WERI-Rb-1 (cell line): Measurements from ENCODE around the gene ARHGEF39.

Experiments used
- DNase-seq: peaks from one replicate; pipeline ENCODE4 v3.0.0-alpha.2; 2020
- H3K27ac ChIP-seq: fragments of 250-450 bp; sonication (Bioruptor Pico); 2 replicates; pipeline ENCODE4 v1.5.1; 2020; ENCODE audit warnings: mild to moderate bottlenecking, moderate library complexity
- H3K27me3 ChIP-seq: fragments of 250-450 bp; sonication (Bioruptor Pico); 2 replicates; pipeline ENCODE4 v1.5.1; 2021; ENCODE audit warnings: mild to moderate bottlenecking, low read depth, moderate library complexity; ENCODE audit not compliant: insufficient read depth, severe bottlenecking
- H3K36me3 ChIP-seq: fragments of 250-450 bp; sonication (Bioruptor Pico); 2 replicates; pipeline ENCODE4 v1.5.1; 2020; ENCODE audit warnings: mild to moderate bottlenecking, moderate library complexity
- H3K4me3 ChIP-seq: 2 replicates; pipeline ENCODE4 v1.5.1; 2011; ENCODE audit warnings: low read depth, mild to moderate bottlenecking, control low read depth, low read length
- H3K9me3 ChIP-seq: fragments of 250-450 bp; sonication (Bioruptor Pico); 2 replicates; pipeline ENCODE4 v1.5.1; 2021; ENCODE audit warnings: mild to moderate bottlenecking, moderate library complexity; ENCODE audit not compliant: severe bottlenecking
- TF ChIP-seq, protein P1 (sequence below): IDR thresholded peaks from 2 replicates; pipeline ENCODE4 v1.5.1; 2011; ENCODE audit warnings: low read depth, mild to moderate bottlenecking, control low read depth, inconsistent platforms, low read length

ARHGEF39 gene, protein sequence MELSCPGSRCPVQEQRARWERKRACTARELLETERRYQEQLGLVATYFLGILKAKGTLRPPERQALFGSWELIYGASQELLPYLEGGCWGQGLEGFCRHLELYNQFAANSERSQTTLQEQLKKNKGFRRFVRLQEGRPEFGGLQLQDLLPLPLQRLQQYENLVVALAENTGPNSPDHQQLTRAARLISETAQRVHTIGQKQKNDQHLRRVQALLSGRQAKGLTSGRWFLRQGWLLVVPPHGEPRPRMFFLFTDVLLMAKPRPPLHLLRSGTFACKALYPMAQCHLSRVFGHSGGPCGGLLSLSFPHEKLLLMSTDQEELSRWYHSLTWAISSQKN

DNA sequence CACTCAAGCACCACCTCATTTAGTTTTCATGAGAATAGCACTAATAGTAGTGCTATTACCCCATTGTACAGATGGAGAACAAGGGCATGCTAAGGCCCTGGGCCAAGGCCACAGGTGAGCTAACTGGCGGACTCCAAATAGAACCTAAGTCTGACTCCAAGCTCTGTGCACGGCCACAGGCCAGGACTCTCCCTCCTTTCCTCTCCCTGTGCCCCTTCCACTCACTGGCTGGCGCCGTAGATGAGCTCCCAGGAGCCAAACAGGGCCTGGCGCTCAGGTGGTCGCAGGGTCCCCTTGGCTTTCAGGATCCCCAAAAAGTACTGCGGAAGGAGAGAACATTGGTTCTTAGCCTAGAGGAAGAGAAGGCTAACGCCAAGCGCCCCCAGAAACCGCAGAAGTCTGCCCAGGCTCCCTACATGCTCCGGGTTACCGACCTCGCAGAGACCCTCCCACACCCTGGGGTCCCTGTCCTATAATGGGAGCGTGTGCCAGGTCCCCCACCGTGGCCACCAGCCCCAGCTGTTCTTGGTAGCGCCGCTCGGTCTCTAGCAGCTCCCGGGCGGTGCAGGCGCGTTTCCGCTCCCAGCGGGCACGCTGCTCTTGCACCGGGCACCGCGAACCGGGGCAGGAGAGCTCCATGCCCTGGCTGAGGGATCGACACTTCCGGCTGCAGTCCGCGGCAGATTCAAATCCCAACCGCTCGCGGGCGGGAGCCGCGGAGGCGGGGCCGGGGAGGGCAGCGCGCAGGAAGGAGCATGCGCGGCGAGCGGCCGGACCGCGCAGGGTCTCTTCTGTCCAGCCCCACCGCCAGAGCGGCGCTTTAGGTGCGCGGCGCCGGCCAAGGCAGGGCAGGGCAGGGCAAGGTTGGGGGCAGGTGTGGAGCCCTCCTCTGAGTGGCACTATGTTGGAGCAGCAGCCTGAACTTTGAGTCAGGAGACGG is at the start of gene ARHGEF39:
TSS of gene ARHGEF39 (minus strand) at position 665 of the 940 bp plus-strand sequence. CDS start at position 639, 26 bp downstream.
- DNase-seq: peak; percentile 89
- H3K36me3 ChIP-seq: peaks cover 28% of the 10 kb centered on the region
- H3K9me3 ChIP-seq: no peaks in the 10 kb centered on the region
- H3K27ac ChIP-seq: peak within 1 kb of the TSS; percentile 94
- no peaks in the 10 kb centered on the region for H3K27me3 ChIP-seq
- TF ChIP-seq, protein P1, sequence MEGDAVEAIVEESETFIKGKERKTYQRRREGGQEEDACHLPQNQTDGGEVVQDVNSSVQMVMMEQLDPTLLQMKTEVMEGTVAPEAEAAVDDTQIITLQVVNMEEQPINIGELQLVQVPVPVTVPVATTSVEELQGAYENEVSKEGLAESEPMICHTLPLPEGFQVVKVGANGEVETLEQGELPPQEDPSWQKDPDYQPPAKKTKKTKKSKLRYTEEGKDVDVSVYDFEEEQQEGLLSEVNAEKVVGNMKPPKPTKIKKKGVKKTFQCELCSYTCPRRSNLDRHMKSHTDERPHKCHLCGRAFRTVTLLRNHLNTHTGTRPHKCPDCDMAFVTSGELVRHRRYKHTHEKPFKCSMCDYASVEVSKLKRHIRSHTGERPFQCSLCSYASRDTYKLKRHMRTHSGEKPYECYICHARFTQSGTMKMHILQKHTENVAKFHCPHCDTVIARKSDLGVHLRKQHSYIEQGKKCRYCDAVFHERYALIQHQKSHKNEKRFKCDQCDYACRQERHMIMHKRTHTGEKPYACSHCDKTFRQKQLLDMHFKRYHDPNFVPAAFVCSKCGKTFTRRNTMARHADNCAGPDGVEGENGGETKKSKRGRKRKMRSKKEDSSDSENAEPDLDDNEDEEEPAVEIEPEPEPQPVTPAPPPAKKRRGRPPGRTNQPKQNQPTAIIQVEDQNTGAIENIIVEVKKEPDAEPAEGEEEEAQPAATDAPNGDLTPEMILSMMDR: peak; percentile 60
- peak within 1 kb of the TSS; percentile 67 for H3K4me3 ChIP-seq

DNA sequence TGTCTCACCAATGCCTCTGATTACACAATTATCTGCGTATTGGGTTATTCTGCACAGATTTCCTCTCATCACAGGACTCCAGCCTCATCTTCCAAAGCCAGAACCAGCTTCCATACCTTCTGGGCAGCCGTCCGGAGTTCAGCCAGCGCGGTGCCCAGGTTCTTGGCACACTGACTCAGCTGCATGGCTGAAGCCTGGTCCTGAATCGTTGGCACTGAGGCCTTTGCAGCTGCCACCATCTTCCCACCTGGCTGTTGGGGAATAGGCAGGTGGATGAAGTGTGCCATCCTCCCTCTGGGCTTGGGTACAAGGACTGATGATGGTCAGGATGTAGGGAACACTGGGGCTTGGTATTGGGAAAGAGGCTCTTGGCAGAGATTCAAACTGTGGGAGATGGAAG is 49.1 kb upstream of the ARHGEF39 start:
- H3K36me3 ChIP-seq: peaks cover 83% of the 10 kb centered on the region

DNA sequence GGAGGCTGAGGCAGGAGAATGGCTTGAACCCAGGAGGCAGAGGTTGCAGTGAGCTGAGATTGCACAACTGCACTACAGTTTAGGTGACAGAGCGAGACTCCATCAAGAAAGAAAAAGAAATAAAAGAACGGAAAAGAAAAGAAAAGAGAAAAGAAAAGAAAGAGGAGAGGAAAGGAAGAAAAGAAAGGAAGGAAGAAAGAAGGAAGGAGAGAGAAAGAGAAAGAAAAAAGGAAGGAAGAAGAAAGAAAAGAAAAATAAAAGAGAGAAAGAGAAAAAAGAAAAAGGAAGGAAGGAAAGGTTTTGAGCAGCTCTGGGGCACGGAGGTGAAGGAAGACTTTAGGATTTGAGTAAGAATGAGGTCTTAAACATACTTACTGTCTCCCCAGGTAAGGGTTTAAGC is 48.6 kb upstream of the ARHGEF39 start:
- TF ChIP-seq, protein P1: no peak
- H3K4me3 ChIP-seq: no peak overlapping the region
- H3K27ac ChIP-seq: no peak overlapping the region
- peaks cover 85% of the 10 kb centered on the region for H3K36me3 ChIP-seq
- H3K27me3 ChIP-seq: no peaks in the 10 kb centered on the region
- no peaks in the 10 kb centered on the region for H3K9me3 ChIP-seq
- no peak for DNase-seq

More for the DNA sequence above, 49.1 kb upstream of the ARHGEF39 start:
- no peak overlapping the region for H3K27ac ChIP-seq
- no peak for DNase-seq
- no peaks in the 10 kb centered on the region for H3K9me3 ChIP-seq
- H3K27me3 ChIP-seq: no peaks in the 10 kb centered on the region
- no peak overlapping the region for H3K4me3 ChIP-seq
- TF ChIP-seq, protein P1: no peak

DNA sequence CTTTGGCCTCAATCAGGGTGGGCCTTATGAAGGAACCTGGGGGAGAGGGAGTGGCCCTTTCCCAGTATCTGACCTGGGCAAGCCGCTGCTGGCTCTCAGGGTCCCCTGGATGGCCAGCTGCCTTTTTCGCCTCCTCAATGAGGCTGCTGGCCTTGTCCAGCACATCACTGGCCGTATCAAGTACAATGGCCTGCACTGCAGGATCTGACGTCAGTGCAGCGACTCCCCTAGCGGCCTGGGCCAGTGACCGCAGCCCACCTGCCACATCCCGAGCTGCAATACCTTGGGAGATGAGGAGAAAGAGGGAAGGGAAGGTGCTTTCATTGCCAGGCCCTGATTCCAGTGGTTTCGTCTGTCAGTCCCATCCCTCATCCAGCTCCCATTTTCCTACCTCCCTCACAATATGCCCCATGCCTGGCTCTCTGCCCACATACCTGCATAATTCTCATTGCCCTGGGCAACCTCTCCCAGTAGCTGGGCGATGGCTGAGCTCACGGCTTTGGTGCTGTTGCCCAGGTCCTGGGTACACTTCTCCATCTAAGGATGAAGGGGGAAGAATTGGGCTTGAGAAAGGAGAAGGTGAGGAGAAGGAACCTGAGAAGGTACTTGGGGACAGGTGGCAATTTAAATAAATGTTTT is 47.9 kb upstream of the ARHGEF39 start:
- Histone ChIP-seq H3K27me3 (no peaks in the 10 kb centered on the region), H3K27ac (no peak overlapping the region), H3K36me3 (peaks cover 85% of the 10 kb centered on the region), H3K9me3 (no peaks in the 10 kb centered on the region), H3K4me3 (no peak overlapping the region)
- no peak for DNase-seq
- TF ChIP-seq, protein P1: no peak

DNA sequence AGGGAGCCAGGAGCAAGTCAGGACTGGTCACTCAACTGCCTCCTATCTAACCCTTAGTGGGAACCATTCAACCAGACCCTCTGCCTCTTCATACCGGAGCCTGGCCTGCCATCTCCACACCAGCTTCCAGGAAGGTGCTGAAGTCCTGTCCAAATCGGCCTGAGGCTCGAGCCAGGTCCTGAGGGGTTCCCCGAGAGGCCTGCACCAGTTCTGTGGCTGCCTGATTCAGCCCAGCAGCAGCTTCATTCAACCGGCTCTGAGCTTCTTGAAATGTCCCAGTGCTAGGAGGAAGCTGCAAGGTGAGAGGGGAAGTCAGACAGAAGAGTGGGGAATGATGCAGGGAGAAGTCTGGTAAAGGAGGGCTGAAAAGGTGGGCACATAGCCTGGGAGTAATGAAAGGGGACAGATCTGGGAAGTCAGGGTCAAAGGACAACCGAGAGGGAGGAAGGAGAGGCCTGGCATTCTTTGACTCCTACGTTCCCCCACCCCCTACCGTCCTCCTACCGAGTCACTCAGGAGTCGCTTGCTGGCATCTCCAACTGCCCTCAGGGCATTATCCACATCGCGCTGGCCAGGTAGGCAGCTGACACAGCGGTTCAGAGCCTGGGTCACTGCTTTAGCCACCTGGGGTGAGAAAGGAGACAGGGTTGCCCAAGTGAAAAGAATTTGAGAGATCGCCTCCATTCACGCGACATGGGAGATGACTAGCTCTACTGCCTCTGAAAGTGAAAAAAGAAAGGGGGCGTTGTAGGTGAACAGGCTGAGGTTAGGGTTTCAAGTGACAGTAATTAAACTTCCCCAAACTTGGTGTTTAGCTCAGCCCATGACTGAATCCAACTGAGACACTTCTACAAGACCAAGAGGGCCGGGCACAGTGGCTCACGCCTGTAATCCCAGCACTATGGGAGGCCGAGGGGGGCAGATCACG is 46.8 kb upstream of the ARHGEF39 start:
- Histone ChIP-seq H3K9me3 (no peaks in the 10 kb centered on the region), H3K27ac (no peak overlapping the region), H3K4me3 (no peak overlapping the region), H3K27me3 (no peaks in the 10 kb centered on the region), H3K36me3 (peaks cover 85% of the 10 kb centered on the region)
- no peak for DNase-seq
- TF ChIP-seq, protein P1: no peak
